Measurements from ENCODE around the gene ANKRD34A. TPM values are rescaled to one million over a fixed set of nuclear protein-coding genes. Genes with fewer than 3 reads are reported as not detected.
A peak's percentile ranks its signal among the peaks of the same experiment; 100 is the strongest.

The ANKRD34A gene
- total RNA-seq, 1 donor from 2014 or later = 4.1 TPM

DNA sequence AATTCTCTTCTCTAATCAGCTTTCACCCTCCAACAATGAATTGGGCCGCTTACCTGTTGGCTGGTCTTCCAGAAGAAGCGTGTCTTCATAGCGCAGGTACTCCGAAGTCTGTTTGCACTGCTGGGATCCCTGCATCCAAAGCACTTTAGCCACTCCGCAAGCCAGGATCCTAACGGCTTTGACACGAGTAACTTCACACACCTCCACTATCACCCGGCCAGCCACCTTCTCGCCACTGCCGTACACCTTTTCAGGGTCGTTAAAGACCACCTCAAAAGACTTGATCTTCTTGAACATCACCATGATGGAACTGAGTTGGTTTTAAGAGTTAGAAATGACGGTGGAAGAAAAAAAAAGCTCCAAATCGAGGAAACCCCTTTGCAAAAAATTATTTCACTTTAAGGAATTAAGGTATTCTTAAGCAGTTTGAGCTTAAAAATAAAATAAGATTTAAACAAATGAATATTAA, 31.6 kb upstream of the ANKRD34A start:
- Mint-ChIP-seq H3K9me3 (no peaks in the 10 kb centered on the region), H3K4me3 (ENCODE audit: low read depth) (peak overlapping the region; percentile 85), H3K36me3 (ENCODE audit: low read depth) (peaks cover 46% of the 10 kb centered on the region), H3K4me1 (ENCODE audit: low read depth) (peaks cover 63% of the 10 kb centered on the region), H3K27ac (peak overlapping the region; percentile 95), H3K27me3 (ENCODE audit: low read depth) (no peaks in the 10 kb centered on the region)
- intact Hi-C loops (cut with micrococcal nuclease) = loop anchor here (2.0 to 5.0 kb wide), 4 partner anchors 17 to 79 kb away; partner anchors contain the start of genes ANKRD34A, PEX11B and POLR3GL
- DNase-seq (ENCODE audit: low spot score) = no peak

DNA sequence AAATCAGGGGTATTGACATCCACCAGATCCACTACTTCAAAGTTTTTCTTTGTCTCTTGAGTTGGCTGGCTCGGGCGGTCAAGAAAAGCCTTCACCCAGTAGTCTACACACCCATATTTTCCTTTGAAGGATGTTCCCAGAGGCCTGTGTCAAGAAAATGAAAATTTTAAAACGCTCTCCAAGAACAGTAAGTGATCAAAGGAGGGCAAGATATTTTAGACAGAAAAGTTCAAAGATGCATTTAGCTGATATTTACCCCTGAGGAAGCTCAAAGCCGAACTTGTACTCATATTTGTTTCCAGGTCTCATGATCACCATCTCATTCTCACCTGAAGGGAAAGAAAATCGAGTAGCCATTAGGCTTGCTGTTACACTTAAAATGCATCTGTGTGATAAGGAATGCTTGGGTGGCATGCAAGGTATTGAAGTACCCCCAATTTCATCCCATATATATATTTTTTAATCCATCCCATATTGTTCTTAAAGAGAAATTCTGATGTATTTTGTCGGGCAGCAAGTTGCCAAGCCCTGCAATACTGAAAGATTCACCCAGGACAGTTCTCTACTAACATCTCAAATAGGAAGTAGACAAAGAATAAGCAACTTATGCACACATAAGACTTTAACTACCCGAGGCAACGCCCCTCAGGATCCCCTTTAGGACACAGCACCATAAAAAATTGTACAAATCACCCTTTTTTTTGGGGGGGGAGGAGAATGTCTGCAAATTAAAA, 30.9 kb upstream of the ANKRD34A start:
- H3K4me1 Mint-ChIP-seq (ENCODE audit: low read depth) = peaks cover 69% of the 10 kb centered on the region
- peaks cover 48% of the 10 kb centered on the region for H3K36me3 Mint-ChIP-seq (ENCODE audit: low read depth)
- intact Hi-C loops (cut with micrococcal nuclease) = loop anchor here (2.0 to 5.0 kb wide), 4 partner anchors 17 to 78 kb away; partner anchors contain the start of genes ANKRD34A, PEX11B and POLR3GL
- no peaks in the 10 kb centered on the region for H3K9me3 Mint-ChIP-seq
- peak overlapping the region; percentile 95 for H3K27ac Mint-ChIP-seq
- H3K4me3 Mint-ChIP-seq (ENCODE audit: low read depth) = peak overlapping the region; percentile 85
- no peaks in the 10 kb centered on the region for H3K27me3 Mint-ChIP-seq (ENCODE audit: low read depth)
- DNase-seq (ENCODE audit: low spot score) = no peak

DNA sequence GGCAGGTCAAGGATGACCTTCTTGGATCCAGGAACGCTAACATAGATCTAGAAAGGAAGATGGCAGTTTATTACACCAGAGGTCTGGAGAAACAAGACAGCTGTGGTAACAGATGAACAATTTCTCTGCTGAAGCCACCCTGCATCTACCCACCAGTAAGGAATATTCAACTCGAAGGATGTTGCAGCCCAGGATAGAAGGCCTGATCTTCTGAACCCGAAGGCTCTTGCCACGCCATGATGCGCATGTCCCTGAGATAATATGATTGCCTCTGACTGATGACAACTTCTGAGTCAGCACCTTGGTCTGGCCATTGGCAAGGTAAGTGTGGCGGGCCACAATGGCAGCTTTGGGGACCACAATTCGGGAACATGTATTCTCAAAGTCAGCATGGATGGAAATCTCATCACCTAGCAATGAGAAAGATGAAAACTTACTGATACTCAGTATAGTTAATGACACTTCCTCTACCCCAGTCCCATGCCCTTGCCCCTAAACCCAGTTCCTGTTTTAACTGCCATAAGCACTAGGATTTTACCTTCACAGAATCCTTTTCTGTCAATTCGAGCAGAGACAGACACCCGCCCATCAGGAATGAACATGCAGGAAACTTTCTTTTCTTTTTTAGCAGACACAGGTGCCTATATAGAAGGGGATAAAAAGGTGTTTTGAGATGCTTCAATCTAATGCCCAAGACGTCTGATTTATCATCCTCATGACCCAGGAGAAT, 30.2 kb upstream of the ANKRD34A start:
- peak overlapping the region; percentile 95 for H3K27ac Mint-ChIP-seq
- H3K9me3 Mint-ChIP-seq = no peaks in the 10 kb centered on the region
- DNase-seq (ENCODE audit: low spot score) = no peak
- no peaks in the 10 kb centered on the region for H3K27me3 Mint-ChIP-seq (ENCODE audit: low read depth)
- peak overlapping the region; percentile 85 for H3K4me3 Mint-ChIP-seq (ENCODE audit: low read depth)
- intact Hi-C loops (cut with micrococcal nuclease) = loop anchor here (1.0 to 5.0 kb wide), 5 partner anchors 15 to 77 kb away; partner anchors contain the start of genes ANKRD34A, PEX11B and POLR3GL
- H3K4me1 Mint-ChIP-seq (ENCODE audit: low read depth) = peaks cover 65% of the 10 kb centered on the region
- peaks cover 48% of the 10 kb centered on the region for H3K36me3 Mint-ChIP-seq (ENCODE audit: low read depth)

DNA sequence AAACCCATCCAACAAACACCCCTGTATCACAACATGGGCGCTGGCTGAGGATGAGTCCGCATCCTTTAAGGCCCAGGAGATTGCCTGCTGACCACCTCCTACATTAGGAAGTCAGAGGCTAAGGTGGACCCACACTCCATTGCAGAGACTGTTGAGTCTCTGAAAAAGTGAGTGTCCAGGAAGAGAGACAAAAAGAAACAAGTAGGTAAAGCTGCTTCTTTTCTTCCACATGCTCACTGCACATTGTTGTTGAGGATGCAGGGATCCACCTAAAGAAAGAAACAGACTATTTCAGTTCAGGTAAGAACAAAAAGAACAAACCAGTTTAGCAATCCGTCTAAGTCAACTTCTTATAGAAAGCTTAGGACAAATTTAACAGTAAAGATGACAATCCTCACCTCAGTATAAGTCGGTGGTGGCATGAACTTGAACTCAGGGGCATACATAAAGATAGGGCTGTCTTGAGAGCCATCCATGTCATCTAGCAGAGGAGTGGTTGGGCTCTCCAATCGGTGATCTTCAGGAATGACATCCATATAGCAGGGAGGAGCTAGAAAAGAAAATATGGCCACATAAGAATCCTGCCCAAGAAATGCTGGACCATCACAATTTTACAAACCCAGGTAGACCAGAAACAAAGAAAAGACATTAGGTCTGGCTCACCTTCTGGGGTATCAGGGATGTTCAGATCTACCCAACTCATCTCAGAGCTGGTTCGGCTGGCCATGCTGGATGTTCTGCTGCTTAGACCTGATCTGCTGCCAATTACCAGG, 29.4 kb upstream of the ANKRD34A start:
- Mint-ChIP-seq H3K27me3 (ENCODE audit: low read depth) (no peaks in the 10 kb centered on the region), H3K4me3 (ENCODE audit: low read depth) (peak overlapping the region; percentile 85), H3K9me3 (no peaks in the 10 kb centered on the region), H3K27ac (peak overlapping the region; percentile 95), H3K36me3 (ENCODE audit: low read depth) (peaks cover 48% of the 10 kb centered on the region), H3K4me1 (ENCODE audit: low read depth) (peaks cover 60% of the 10 kb centered on the region)
- intact Hi-C loops (cut with micrococcal nuclease) = loop anchor here (1.0 to 2.0 kb wide), 2 partner anchors 15 to 19 kb away; no protein-coding TSS in a partner anchor
- no peak for DNase-seq (ENCODE audit: low spot score)

- Mint-ChIP-seq H3K4me1 (ENCODE audit: low read depth) (peaks cover 57% of the 10 kb centered on the region), H3K27me3 (ENCODE audit: low read depth) (no peaks in the 10 kb centered on the region), H3K27ac (peak overlapping the region; percentile 54), H3K9me3 (no peaks in the 10 kb centered on the region), H3K36me3 (ENCODE audit: low read depth) (peaks cover 48% of the 10 kb centered on the region), H3K4me3 (ENCODE audit: low read depth) (peak overlapping the region; percentile 85)
- no peak for DNase-seq (ENCODE audit: low spot score)
- intact Hi-C loops (cut with micrococcal nuclease) = no loop called here
These were observed 28.7 kb upstream of the ANKRD34A start for GRCh38 chr1:145992958-145993617.

GRCh38 chr1:145992502-145992936, 28.1 kb upstream of the ANKRD34A start:
- Mint-ChIP-seq H3K4me3 (ENCODE audit: low read depth) (peak overlapping the region; percentile 85), H3K36me3 (ENCODE audit: low read depth) (peaks cover 48% of the 10 kb centered on the region), H3K27me3 (ENCODE audit: low read depth) (no peaks in the 10 kb centered on the region), H3K27ac (peak overlapping the region; percentile 54), H3K9me3 (no peaks in the 10 kb centered on the region), H3K4me1 (ENCODE audit: low read depth) (peaks cover 52% of the 10 kb centered on the region)
- intact Hi-C loops (cut with micrococcal nuclease) = no loop called here
- DNase-seq (ENCODE audit: low spot score) = no peak

GRCh38 chr1:145991735-145992412, 27.5 kb upstream of the ANKRD34A start:
- intact Hi-C loops (cut with micrococcal nuclease) = no loop called here
- H3K4me1 Mint-ChIP-seq (ENCODE audit: low read depth) = peaks cover 48% of the 10 kb centered on the region
- H3K27me3 Mint-ChIP-seq (ENCODE audit: low read depth) = no peaks in the 10 kb centered on the region
- no peak overlapping the region for H3K4me3 Mint-ChIP-seq (ENCODE audit: low read depth)
- H3K27ac Mint-ChIP-seq = no peak overlapping the region
- DNase-seq (ENCODE audit: low spot score) = no peak
- peaks cover 48% of the 10 kb centered on the region for H3K36me3 Mint-ChIP-seq (ENCODE audit: low read depth)
- no peaks in the 10 kb centered on the region for H3K9me3 Mint-ChIP-seq

DNA sequence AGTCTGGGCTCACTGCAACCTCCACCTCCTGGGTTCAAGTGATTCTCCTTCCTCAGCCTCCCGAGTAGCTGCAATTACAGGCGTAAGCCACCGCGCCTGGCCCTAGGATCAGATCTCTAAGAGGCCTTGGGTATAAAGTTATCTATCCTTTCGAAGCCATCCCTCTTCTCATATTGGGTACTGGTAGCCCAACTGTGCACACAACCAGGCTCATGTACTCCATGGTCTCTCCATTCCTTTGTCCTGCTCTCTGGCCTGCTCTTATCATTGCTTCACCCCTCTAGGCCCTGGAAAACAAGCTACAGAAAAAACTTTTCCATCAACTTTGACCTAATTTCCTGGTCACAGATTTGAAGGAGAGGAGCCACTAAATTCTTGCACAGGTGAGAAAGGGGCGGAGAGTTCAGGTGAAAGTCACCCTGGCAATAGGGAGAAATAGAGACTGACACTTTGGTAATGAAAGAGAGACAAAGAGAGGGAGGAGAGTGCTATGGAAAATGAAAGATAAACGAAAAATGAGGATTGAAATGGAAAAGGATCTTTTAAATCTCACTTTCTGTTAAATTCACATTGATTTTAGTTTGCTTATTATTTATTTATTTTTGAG, 26.0 kb upstream of the ANKRD34A start:
- H3K4me3 Mint-ChIP-seq (ENCODE audit: low read depth) = no peak overlapping the region
- no peaks in the 10 kb centered on the region for H3K27me3 Mint-ChIP-seq (ENCODE audit: low read depth)
- intact Hi-C loops (cut with micrococcal nuclease) = no loop called here
- no peaks in the 10 kb centered on the region for H3K9me3 Mint-ChIP-seq
- H3K36me3 Mint-ChIP-seq (ENCODE audit: low read depth) = peaks cover 41% of the 10 kb centered on the region
- no peak for DNase-seq (ENCODE audit: low spot score)
- peaks cover 56% of the 10 kb centered on the region for H3K4me1 Mint-ChIP-seq (ENCODE audit: low read depth)
- H3K27ac Mint-ChIP-seq = no peak overlapping the region

GRCh38 chr1:145988773-145989172, 24.4 kb upstream of the ANKRD34A start:
- DNase-seq (ENCODE audit: low spot score) = no peak
- no peak overlapping the region for H3K27ac Mint-ChIP-seq
- no peaks in the 10 kb centered on the region for H3K9me3 Mint-ChIP-seq
- H3K27me3 Mint-ChIP-seq (ENCODE audit: low read depth) = no peaks in the 10 kb centered on the region
- peaks cover 25% of the 10 kb centered on the region for H3K36me3 Mint-ChIP-seq (ENCODE audit: low read depth)
- no peak overlapping the region for H3K4me3 Mint-ChIP-seq (ENCODE audit: low read depth)
- intact Hi-C loops (cut with micrococcal nuclease) = no loop called here
- H3K4me1 Mint-ChIP-seq (ENCODE audit: low read depth) = peaks cover 55% of the 10 kb centered on the region

DNA sequence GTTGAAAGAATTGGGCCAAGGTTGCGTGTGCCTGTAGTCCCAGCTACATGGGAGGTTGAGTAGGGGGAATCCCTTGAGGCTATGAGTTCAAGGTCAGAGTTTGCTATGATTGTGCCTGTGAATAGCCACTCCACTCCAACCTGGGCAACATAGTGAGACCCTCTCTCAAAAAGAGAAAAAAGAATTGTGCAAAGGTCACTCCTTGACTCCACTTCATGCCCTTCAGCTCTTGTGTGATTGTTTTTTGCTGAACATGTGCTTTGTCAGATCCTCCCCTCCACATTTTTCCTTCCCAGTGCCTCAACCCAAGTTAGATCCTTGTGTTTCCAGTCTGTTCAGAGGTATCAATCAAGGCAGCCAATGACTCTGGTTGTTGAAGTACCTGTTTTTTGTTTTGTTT, 23.6 kb upstream of the ANKRD34A start:
- peaks cover 17% of the 10 kb centered on the region for H3K36me3 Mint-ChIP-seq (ENCODE audit: low read depth)
- intact Hi-C loops (cut with micrococcal nuclease) = no loop called here
- peaks cover 54% of the 10 kb centered on the region for H3K4me1 Mint-ChIP-seq (ENCODE audit: low read depth)
- no peak overlapping the region for H3K27ac Mint-ChIP-seq
- no peaks in the 10 kb centered on the region for H3K27me3 Mint-ChIP-seq (ENCODE audit: low read depth)
- no peak overlapping the region for H3K4me3 Mint-ChIP-seq (ENCODE audit: low read depth)
- no peaks in the 10 kb centered on the region for H3K9me3 Mint-ChIP-seq
- DNase-seq (ENCODE audit: low spot score) = no peak

- Mint-ChIP-seq H3K4me1 (ENCODE audit: low read depth) (peaks cover 55% of the 10 kb centered on the region), H3K36me3 (ENCODE audit: low read depth) (peaks cover 3% of the 10 kb centered on the region), H3K4me3 (ENCODE audit: low read depth) (no peak overlapping the region), H3K27ac (no peak overlapping the region), H3K27me3 (ENCODE audit: low read depth) (no peaks in the 10 kb centered on the region), H3K9me3 (no peaks in the 10 kb centered on the region)
- no peak for DNase-seq (ENCODE audit: low spot score)
- intact Hi-C loops (cut with micrococcal nuclease) = no loop called here
These were observed 22.2 kb upstream of the ANKRD34A start for GRCh38 chr1:145986551-145986950.

Measured in activated T-helper 2 cell treated with anti-CD3 and anti-CD28 coated beads, Interferon-gamma antibody, Interleukin-2, Interleukin-4, amounts not matched to agents 10 μg/mL and 5 μg/mL and 100 μg/mL, durations not matched to agents 14 hours and 24 hours and 36 hours (primary cell).